HUES6 (cell line): ENCODE measurements around the gene OGG1.

Experiments
- H3K27ac ChIP-seq: 2 replicates; pipeline ENCODE4 v1.7.0; 2013; ENCODE audit warnings: low read depth, mild to moderate bottlenecking, low read length, inconsistent platforms
- H3K27me3 ChIP-seq: 2 replicates; pipeline ENCODE4 v1.6.1; 2013; ENCODE audit warnings: low read length; ENCODE audit not compliant: control insufficient read depth, insufficient read depth
- H3K36me3 ChIP-seq: 2 replicates; pipeline ENCODE4 v1.6.1; 2013; ENCODE audit warnings: low read length; ENCODE audit not compliant: control insufficient read depth, insufficient read depth
- H3K4me1 ChIP-seq: 2 replicates; pipeline ENCODE4 v1.6.1; 2013; ENCODE audit warnings: low read length; ENCODE audit not compliant: control insufficient read depth, insufficient read depth
- H3K4me3 ChIP-seq: 2 replicates; pipeline ENCODE4 v1.5.1; 2013; ENCODE audit warnings: low read depth, low read length
- H3K9ac ChIP-seq: one replicate; pipeline ENCODE4 v1.6.1; 2013; ENCODE audit warnings: mild to moderate bottlenecking, low read length
- H3K9me3 ChIP-seq: 2 replicates; pipeline ENCODE4 v1.6.1; 2013; ENCODE audit warnings: low read depth, low read length; ENCODE audit not compliant: control insufficient read depth, insufficient read depth

OGG1 gene

GRCh38 chr3:9715136-9715535 is 34.6 kb upstream of the OGG1 start:
- Histone ChIP-seq H3K4me3 (no peak overlapping the region), H3K9me3 (no peaks in the 10 kb centered on the region), H3K36me3 (no peaks in the 10 kb centered on the region), H3K9ac (no peak overlapping the region), H3K4me1 (no peaks in the 10 kb centered on the region), H3K27me3 (peaks cover 10% of the 10 kb centered on the region; the same call in 1 of the 2 replicates), H3K27ac (no peak overlapping the region)

- no peaks in the 10 kb centered on the region for H3K36me3 ChIP-seq
- peaks cover 10% of the 10 kb centered on the region; the same call in 1 of the 2 replicates for H3K27me3 ChIP-seq
- H3K4me1 ChIP-seq: no peaks in the 10 kb centered on the region
- no peak overlapping the region for H3K4me3 ChIP-seq
- no peak overlapping the region for H3K27ac ChIP-seq
- no peaks in the 10 kb centered on the region for H3K9me3 ChIP-seq
- no peak overlapping the region for H3K9ac ChIP-seq
These were observed 33.9 kb upstream of the OGG1 start for GRCh38 chr3:9715764-9716437.

- H3K4me1 ChIP-seq: no peaks in the 10 kb centered on the region
- H3K9me3 ChIP-seq: no peaks in the 10 kb centered on the region
- H3K4me3 ChIP-seq: no peak overlapping the region
- no peak overlapping the region for H3K27ac ChIP-seq
- H3K36me3 ChIP-seq: no peaks in the 10 kb centered on the region
- no peak overlapping the region for H3K9ac ChIP-seq
- peaks cover 10% of the 10 kb centered on the region; the same call in 1 of the 2 replicates for H3K27me3 ChIP-seq
These were observed 32.8 kb upstream of the OGG1 start for GRCh38 chr3:9716801-9717555.

- H3K36me3 ChIP-seq: no peaks in the 10 kb centered on the region
- peaks cover 8% of the 10 kb centered on the region; the same call in 1 of the 2 replicates for H3K27me3 ChIP-seq
- no peaks in the 10 kb centered on the region for H3K9me3 ChIP-seq
- no peak overlapping the region for H3K27ac ChIP-seq
- H3K9ac ChIP-seq: no peak overlapping the region
- no peak overlapping the region for H3K4me3 ChIP-seq
- no peaks in the 10 kb centered on the region for H3K4me1 ChIP-seq
These were observed 32.2 kb upstream of the OGG1 start for GRCh38 chr3:9717563-9717962.

GRCh38 chr3:9718118-9718517 is 31.6 kb upstream of the OGG1 start:
- Histone ChIP-seq H3K4me1 (no peaks in the 10 kb centered on the region), H3K9me3 (no peaks in the 10 kb centered on the region), H3K27ac (no peak overlapping the region), H3K4me3 (no peak overlapping the region), H3K36me3 (no peaks in the 10 kb centered on the region), H3K9ac (no peak overlapping the region), H3K27me3 (peaks cover 4% of the 10 kb centered on the region; the same call in 1 of the 2 replicates)

- H3K4me3 ChIP-seq: no peak overlapping the region
These were observed 28.6 kb upstream of the OGG1 start for GRCh38 chr3:9721015-9721699.

GRCh38 chr3:9721700-9722060 is 28.1 kb upstream of the OGG1 start:
- no peak overlapping the region for H3K4me3 ChIP-seq
- H3K9ac ChIP-seq: no peak overlapping the region
- no peaks in the 10 kb centered on the region for H3K4me1 ChIP-seq
- no peaks in the 10 kb centered on the region for H3K36me3 ChIP-seq
- H3K27me3 ChIP-seq: no peaks in the 10 kb centered on the region; the same call in 1 of the 2 replicates
- H3K27ac ChIP-seq: no peak overlapping the region
- H3K9me3 ChIP-seq: no peaks in the 10 kb centered on the region

More at GRCh38 chr3:9721015-9721699, 28.6 kb upstream of the OGG1 start:
- Histone ChIP-seq H3K36me3 (no peaks in the 10 kb centered on the region), H3K9me3 (no peaks in the 10 kb centered on the region), H3K9ac (no peak overlapping the region), H3K27me3 (no peaks in the 10 kb centered on the region; the same call in 1 of the 2 replicates), H3K4me1 (no peaks in the 10 kb centered on the region), H3K27ac (no peak overlapping the region)

GRCh38 chr3:9725775-9726515 is 23.8 kb upstream of the OGG1 start:
- Histone ChIP-seq H3K27me3 (no peaks in the 10 kb centered on the region; the same call in 1 of the 2 replicates), H3K9me3 (no peaks in the 10 kb centered on the region), H3K9ac (no peak overlapping the region), H3K36me3 (no peaks in the 10 kb centered on the region), H3K4me1 (peaks cover 6% of the 10 kb centered on the region; the same call in 1 of the 2 replicates), H3K27ac (no peak overlapping the region), H3K4me3 (no peak overlapping the region)

GRCh38 chr3:9727041-9727595 is 22.6 kb upstream of the OGG1 start:
- Histone ChIP-seq H3K4me1 (peaks cover 6% of the 10 kb centered on the region; the same call in 1 of the 2 replicates), H3K27me3 (no peaks in the 10 kb centered on the region), H3K9ac (no peak overlapping the region), H3K9me3 (no peaks in the 10 kb centered on the region), H3K27ac (no peak overlapping the region), H3K4me3 (peak overlapping the region; percentile 48), H3K36me3 (no peaks in the 10 kb centered on the region)

- Histone ChIP-seq H3K9ac (no peak overlapping the region), H3K27ac (no peak overlapping the region), H3K27me3 (no peaks in the 10 kb centered on the region), H3K4me1 (peaks cover 10% of the 10 kb centered on the region), H3K36me3 (peaks cover 2% of the 10 kb centered on the region; the same call in 1 of the 2 replicates), H3K4me3 (no peak overlapping the region), H3K9me3 (no peaks in the 10 kb centered on the region)
These were observed 22.0 kb upstream of the OGG1 start for GRCh38 chr3:9727743-9728142.
